H1 (cell line): ENCODE measurements around the gene ASB8. TPM values are rescaled to one million over a fixed set of nuclear protein-coding genes. Genes with fewer than 3 reads are reported as not detected.
A peak's percentile ranks its signal among the peaks of the same experiment; 100 is the strongest.

Experiments used
- CTCF ChIA-PET: fragments of 300-600 bp; sonication (Branson Sonifier 250); formaldehyde crosslinking; loops from one replicate; lab custom pipeline; 2021; ENCODE audit not compliant: partially characterized antibody; lab: Charles Lee
- POLR2A ChIA-PET: fragments of 300-600 bp; sonication (Branson Sonifier 250); formaldehyde crosslinking; loops from one replicate; lab custom pipeline; 2021; ENCODE audit warnings: inconsistent platforms; ENCODE audit not compliant: partially characterized antibody; lab: Charles Lee
- DNase-seq, 2 experiments: peaks; one replicate each; pipeline versions ENCODE4 v3.0.0 to v3.0.0-alpha.2; 2010 to 2022; ENCODE audit warnings: low spot score in 2 of 2, low read depth in 1 of 2, mixed read lengths in 1 of 2
- FAIRE-seq: peaks from 2 replicates; lab custom pipeline; 2011; peaks lifted over from hg19 to GRCh38; lab: Jason Lieb, UNC
- H2AFZ ChIP-seq: 2 replicates; pipeline ENCODE4 v1.8.1; 2012; ENCODE audit warnings: low read length, inconsistent platforms
- H2AK5ac ChIP-seq: 2 replicates; pipeline ENCODE4 v1.6.1; 2013; ENCODE audit warnings: low read depth, low read length
- H2BK120ac ChIP-seq: replicated peaks from 2 replicates; pipeline ENCODE3; 2013; ENCODE audit warnings: low read depth, low read length, inconsistent platforms
- H2BK12ac ChIP-seq: 2 replicates; pipeline ENCODE4 v1.6.1; 2013; ENCODE audit warnings: low read depth, low read length
- H2BK15ac ChIP-seq: 2 replicates; pipeline ENCODE4 v1.6.1; 2013; ENCODE audit warnings: low read length
- H2BK20ac ChIP-seq: 2 replicates; pipeline ENCODE4 v1.6.1; 2013; ENCODE audit warnings: low read length
- H2BK5ac ChIP-seq: 2 replicates; pipeline ENCODE4 v1.6.1; 2013; ENCODE audit warnings: low read depth, low read length
- H3K14ac ChIP-seq: 2 replicates; pipeline ENCODE4 v1.6.1; 2013; ENCODE audit warnings: inconsistent platforms; ENCODE audit not compliant: insufficient read length
- H3K18ac ChIP-seq: 2 replicates; pipeline ENCODE4 v1.6.1; 2013; ENCODE audit warnings: low read length; ENCODE audit errors: extremely low read depth
- H3K23ac ChIP-seq: 2 replicates; pipeline ENCODE4 v1.6.1; 2013; ENCODE audit warnings: inconsistent platforms; ENCODE audit not compliant: insufficient read length
- H3K23me2 ChIP-seq: 2 replicates; pipeline ENCODE4 v1.6.1; 2013; ENCODE audit warnings: low read depth, low read length
- H3K27ac ChIP-seq: 2 replicates; pipeline ENCODE4 v1.6.1; 2011; ENCODE audit warnings: low read depth, low read length, inconsistent platforms
- H3K27me3 ChIP-seq, 4 experiments: replicated peaks in 1 of 4; 1 replicate in 1 of 4; 2 replicates in 3 of 4; pipeline versions ENCODE4 v1.6.1 to v1.8.1; 2011 to 2013; ENCODE audit warnings: low read length in 3 of 4, mild to moderate bottlenecking in 3 of 4, inconsistent platforms in 2 of 4, mixed read lengths in 2 of 4, moderate library complexity in 1 of 4; ENCODE audit not compliant: control insufficient read depth in 3 of 4, insufficient read depth in 3 of 4; ENCODE audit errors: extremely low read depth in 1 of 4
- H3K36me3 ChIP-seq, 4 experiments: 2 replicates each; pipeline versions ENCODE4 v1.6.1 to v1.8.1; 2011 to 2013; ENCODE audit warnings: mild to moderate bottlenecking in 4 of 4, low read length in 3 of 4, moderate library complexity in 2 of 4, control low read depth in 1 of 4, inconsistent platforms in 1 of 4; ENCODE audit not compliant: insufficient read depth in 4 of 4, control insufficient read depth in 2 of 4
- H3K4ac ChIP-seq: replicated peaks from 2 replicates; pipeline ENCODE3; 2013; ENCODE audit warnings: low read length, low read depth, mixed read lengths, inconsistent platforms; ENCODE audit not compliant: insufficient read length
- H3K4me1 ChIP-seq, 4 experiments: replicated peaks in 1 of 4; 1 replicate in 1 of 4; 2 replicates in 3 of 4; pipeline versions ENCODE4 v1.6.1 to v1.8.1; 2011 to 2013; ENCODE audit warnings: low read length in 3 of 4, inconsistent platforms in 2 of 4, mixed read lengths in 1 of 4; ENCODE audit not compliant: insufficient read depth in 4 of 4, control insufficient read depth in 3 of 4
- H3K4me2 ChIP-seq, 2 experiments: 2 replicates each; pipeline versions ENCODE4 v1.6.1 to v1.8.1; 2011 to 2013; ENCODE audit warnings: low read depth in 2 of 2, low read length in 2 of 2, control low read depth in 1 of 2, inconsistent platforms in 1 of 2, mild to moderate bottlenecking in 1 of 2; ENCODE audit not compliant: insufficient read depth in 1 of 2
- H3K4me3 ChIP-seq, 4 experiments: fragments of 200-600, 300-600 bp in 1 of 4; sonication (generic), shearing (Covaris generic), sonication (Bioruptor Twin) in 1 of 4; 2 replicates each; pipeline versions ENCODE4 v1.5.1 to v1.8.1; 2011 to 2016; ENCODE audit warnings: low read length in 4 of 4, low read depth in 3 of 4, control low read depth in 2 of 4, inconsistent platforms in 2 of 4, mild to moderate bottlenecking in 2 of 4, mixed read lengths in 1 of 4, moderate library complexity in 1 of 4; ENCODE audit not compliant: insufficient read depth in 2 of 4; ENCODE audit errors: extremely low read depth in 1 of 4
- H3K56ac ChIP-seq: replicated peaks from 2 replicates; pipeline ENCODE3; 2013; ENCODE audit warnings: low read depth, mild to moderate bottlenecking, mixed read lengths, low read length, inconsistent platforms; ENCODE audit not compliant: insufficient read length
- H3K79me1 ChIP-seq: 2 replicates; pipeline ENCODE4 v1.6.1; 2013; ENCODE audit warnings: low read depth, low read length, control low read depth
- H3K79me2 ChIP-seq, 2 experiments: 2 replicates each; pipeline versions ENCODE4 v1.6.1 to v1.8.1; 2012 to 2013; ENCODE audit warnings: low read length in 2 of 2, mild to moderate bottlenecking in 2 of 2, inconsistent platforms in 1 of 2; ENCODE audit not compliant: insufficient read depth in 2 of 2, control insufficient read depth in 1 of 2
- H3K9ac ChIP-seq, 4 experiments: replicated peaks in 1 of 4; 1 replicate in 1 of 4; 2 replicates in 3 of 4; pipeline versions ENCODE4 v1.6.1 to v1.8.1; 2011 to 2013; ENCODE audit warnings: low read depth in 3 of 4, low read length in 3 of 4, control low read depth in 2 of 4, mild to moderate bottlenecking in 2 of 4, moderate library complexity in 2 of 4, inconsistent platforms in 1 of 4; ENCODE audit errors: extremely low read depth in 1 of 4
- H3K9me3 ChIP-seq, 2 experiments: 2 replicates each; pipeline versions ENCODE4 v1.6.1 to v1.8.1; 2012 to 2013; ENCODE audit warnings: mild to moderate bottlenecking in 2 of 2, moderate library complexity in 2 of 2, control low read depth in 1 of 2, inconsistent platforms in 1 of 2, low read depth in 1 of 2, low read length in 1 of 2, mixed read lengths in 1 of 2; ENCODE audit not compliant: insufficient read depth in 2 of 2
- H4K20me1 ChIP-seq, 2 experiments: replicated peaks in 1 of 2; 2 replicates each; pipeline versions ENCODE3 to v1.8.1; 2011 to 2013; ENCODE audit warnings: inconsistent platforms in 2 of 2, low read length in 2 of 2, mild to moderate bottlenecking in 1 of 2; ENCODE audit not compliant: insufficient read depth in 2 of 2, control insufficient read depth in 1 of 2
- H4K5ac ChIP-seq: 2 replicates; pipeline ENCODE4 v1.6.1; 2013; ENCODE audit warnings: low read length, low read depth, mixed read lengths, inconsistent platforms; ENCODE audit not compliant: insufficient read length
- H4K8ac ChIP-seq: 2 replicates; pipeline ENCODE4 v1.8.0; 2013; ENCODE audit warnings: mild to moderate bottlenecking, moderate library complexity, low read length, inconsistent platforms; ENCODE audit not compliant: insufficient read depth; ENCODE audit errors: extremely low read depth
- H4K91ac ChIP-seq: replicated peaks from 2 replicates; pipeline ENCODE3; 2013; ENCODE audit warnings: low read length, mixed read lengths, inconsistent platforms; ENCODE audit not compliant: insufficient read length
- ASH2L ChIP-seq: fragments of 200-600, 300-600 bp; sonication (generic); IDR thresholded peaks from one replicate; pipeline ENCODE4 v1.7.1; 2017; ENCODE audit warnings: low read length
- ATF3 ChIP-seq: IDR thresholded peaks from 2 replicates; pipeline ENCODE4 v1.6.1; 2011; ENCODE audit warnings: low read depth, mild to moderate bottlenecking, low read length; ENCODE audit not compliant: insufficient read depth
- CTBP2 ChIP-seq: IDR thresholded peaks from 2 replicates; pipeline ENCODE4 v1.7.0; 2011; ENCODE audit warnings: borderline replicate concordance, mild to moderate bottlenecking, moderate library complexity, mixed read lengths, low read length; ENCODE audit not compliant: insufficient read depth, insufficient read length
- GABPA ChIP-seq: IDR thresholded peaks from 2 replicates; pipeline ENCODE4 v1.6.1; 2011; ENCODE audit warnings: mild to moderate bottlenecking, low read length, moderate library complexity, borderline replicate concordance; ENCODE audit not compliant: insufficient read depth
- HDAC2 ChIP-seq, 2 experiments: fragments of 300-600 bp in 1 of 2; sonication (generic) in 1 of 2; IDR thresholded peaks; 2 replicates each; pipeline ENCODE4 v1.6.1; 2011 to 2012; ENCODE audit warnings: low read depth in 2 of 2, low read length in 2 of 2, mild to moderate bottlenecking in 2 of 2, moderate library complexity in 2 of 2, borderline replicate concordance in 1 of 2, inconsistent platforms in 1 of 2
- NANOG ChIP-seq: IDR thresholded peaks from 2 replicates; pipeline ENCODE4 v1.6.1; 2011; ENCODE audit warnings: low read length, low read depth, mild to moderate bottlenecking, inconsistent platforms; ENCODE audit not compliant: insufficient read depth, poor library complexity, severe bottlenecking
- POU5F1 ChIP-seq: IDR thresholded peaks from 2 replicates; pipeline ENCODE4 v1.6.1; 2011; ENCODE audit warnings: low read depth, mild to moderate bottlenecking, low read length, moderate library complexity
- RBBP5 ChIP-seq: IDR thresholded peaks from 2 replicates; pipeline ENCODE4 v1.7.1; 2012; ENCODE audit warnings: low read depth, mild to moderate bottlenecking, inconsistent platforms, low read length, moderate library complexity, borderline replicate concordance
- WGBS, 2 experiments: shearing (Covaris generic) in 1 of 2; methylation state at CpG; one replicate each; pipeline versions ENCODE4 v1.1.6 to v1.1.7; 2013 to 2015; ENCODE audit warnings: low lambda C conversion rate in 2 of 2, mixed read lengths in 2 of 2, inconsistent platforms in 1 of 2, low coverage in 1 of 2, missing lambda C conversion rate in 1 of 2; ENCODE audit not compliant: insufficient replicate concordance in 2 of 2, insufficient coverage in 1 of 2, insufficient read length in 1 of 2; ENCODE audit errors: extremely low coverage in 1 of 2, missing lambda C conversion rate in 1 of 2; 5-methylcytosine and 5-hydroxymethylcytosine counted together
- polyA plus RNA-seq, 7 experiments: library from polyadenylated mRNA; depleted of rRNA in 3 of 7; stranded (reverse) in 5 of 7; unstranded in 2 of 7; fragments of >200 nt in 5 of 7; fragments of 200-250 nt in 2 of 7; gene quantifications; 1 replicate in 5 of 7; 2 replicates in 1 of 7; 4 replicates in 1 of 7; pipeline versions ENCODE4 v1.2.1 to v1.2.3, GENCODE V29; 2011 to 2013; ENCODE audit warnings: missing spikeins in 2 of 7, mixed read lengths in 2 of 7
- total RNA-seq: library from RNA; stranded (reverse); fragmentation: NEBNext Ultra II Directional; extraction: Animal tissue kit (Norgen Biotek cat#: 25700); gene quantifications from 2 replicates; pipeline ENCODE4 v1.2.1, GENCODE V29; 2021
- TF ChIP-seq, protein P1 (sequence below): IDR thresholded peaks from 2 replicates; pipeline ENCODE4 v1.6.1; 2012; ENCODE audit warnings: low read length, inconsistent platforms

The ASB8 gene
- total and polyA plus RNA-seq, 2 of the 8 experiments (the other 6 are each of a cell fraction or from before 2014, with no cell fraction given) = 3.8 to 8.3 TPM

DNA sequence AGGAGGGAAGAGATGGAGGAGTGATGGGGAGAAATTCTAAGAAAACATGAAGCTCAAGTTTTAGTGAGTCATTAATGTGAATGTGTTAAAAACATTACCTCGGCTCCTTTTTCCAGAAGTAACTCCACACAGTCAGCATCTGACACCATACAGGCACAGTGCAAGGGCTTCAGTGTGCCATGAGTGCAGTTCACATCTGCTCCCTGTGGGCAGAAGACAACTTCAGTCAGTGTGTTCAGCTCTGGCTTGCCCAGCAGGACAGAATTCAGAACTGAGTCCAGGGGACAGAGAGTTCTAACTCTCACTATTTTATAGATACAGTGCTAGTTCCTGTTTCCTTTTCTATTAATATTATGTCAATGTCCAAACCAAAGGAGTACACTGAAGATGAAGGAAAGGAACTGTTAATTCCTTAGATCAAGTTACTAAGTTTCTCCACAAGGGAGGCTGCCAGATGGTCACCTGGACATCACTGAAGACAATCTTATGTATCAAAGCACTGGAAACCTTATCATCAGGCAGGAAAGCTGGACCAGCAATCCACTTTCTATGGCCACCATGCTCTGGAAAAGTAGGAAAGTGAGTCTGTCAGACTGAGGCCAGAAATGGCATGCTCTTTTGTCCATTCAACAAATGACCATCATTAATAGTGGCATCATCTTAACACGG, 6.1 kb downstream of the ASB8 start:
- H3K4ac ChIP-seq = no peak overlapping the region
- no peak for FAIRE-seq
- CTCF ChIA-PET = interaction anchor here (0.6 to 2.4 kb wide), 2 partner anchors 14 to 280 kb away, joined by 3 to 18 read pairs; no protein-coding TSS in a partner anchor
- TF ChIP-seq HDAC2 (IDR thresholded peaks at IDR 0.05; ENCODE audit: borderline replicate concordance in 1 of 2, low read depth in 2 of 2, low read length in 2 of 2) = no peak
- TF ChIP-seq GABPA = no peak
- TF ChIP-seq RBBP5 = no peak
- no peak for TF ChIP-seq ASH2L
- no peak for TF ChIP-seq POU5F1
- no peak for TF ChIP-seq NANOG
- TF ChIP-seq CTBP2 = no peak
- TF ChIP-seq, protein P1, sequence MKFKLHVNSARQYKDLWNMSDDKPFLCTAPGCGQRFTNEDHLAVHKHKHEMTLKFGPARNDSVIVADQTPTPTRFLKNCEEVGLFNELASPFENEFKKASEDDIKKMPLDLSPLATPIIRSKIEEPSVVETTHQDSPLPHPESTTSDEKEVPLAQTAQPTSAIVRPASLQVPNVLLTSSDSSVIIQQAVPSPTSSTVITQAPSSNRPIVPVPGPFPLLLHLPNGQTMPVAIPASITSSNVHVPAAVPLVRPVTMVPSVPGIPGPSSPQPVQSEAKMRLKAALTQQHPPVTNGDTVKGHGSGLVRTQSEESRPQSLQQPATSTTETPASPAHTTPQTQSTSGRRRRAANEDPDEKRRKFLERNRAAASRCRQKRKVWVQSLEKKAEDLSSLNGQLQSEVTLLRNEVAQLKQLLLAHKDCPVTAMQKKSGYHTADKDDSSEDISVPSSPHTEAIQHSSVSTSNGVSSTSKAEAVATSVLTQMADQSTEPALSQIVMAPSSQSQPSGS = no peak
- TF ChIP-seq ATF3 = no peak

More for the DNA sequence above, 6.1 kb downstream of the ASB8 start:
- no peak overlapping the region for H3K27ac ChIP-seq
- no peaks in the 10 kb centered on the region for H3K79me2 ChIP-seq
- H3K4me3 ChIP-seq = no peak overlapping the region
- H2BK5ac ChIP-seq = no peak overlapping the region
- H2BK120ac ChIP-seq = no peak overlapping the region
- no peak overlapping the region for H3K14ac ChIP-seq
- H2AK5ac ChIP-seq = no peak overlapping the region
- peak overlapping the region in 1 of 4 experiments; percentile 33; a peak in 1 of 7 replicates for H3K9ac ChIP-seq
- H3K56ac ChIP-seq = no peak overlapping the region
- no peaks in the 10 kb centered on the region for H3K27me3 ChIP-seq
- no peaks in the 10 kb centered on the region for H3K23me2 ChIP-seq
- no peaks in the 10 kb centered on the region for H3K4me1 ChIP-seq
- H4K20me1 ChIP-seq = no peaks in the 10 kb centered on the region
- WGBS, 2 experiments = 87% methylated on average over 2 of the region's 2 CpGs; no CpG with 5 or more reads in 1 of the 2 experiments
- POLR2A ChIA-PET = interaction anchor here (1.6 to 2.5 kb wide), 4 partner anchors 9 to 45 kb away, joined by 5 to 14 read pairs (median 6); partner anchors contain the start of gene SENP1
- no peak overlapping the region for H2AFZ ChIP-seq
- H3K18ac ChIP-seq = no peak overlapping the region
- no peak overlapping the region for H4K91ac ChIP-seq
- H3K23ac ChIP-seq = no peak overlapping the region
- H4K8ac ChIP-seq = no peak overlapping the region
- H3K9me3 ChIP-seq = no peaks in the 10 kb centered on the region
- peaks cover 3 to 23% (median 13%) of the 10 kb centered on the region in 4 experiments; a peak in 6 of 8 replicates for H3K36me3 ChIP-seq
- H2BK15ac ChIP-seq = no peak overlapping the region
- H2BK12ac ChIP-seq = no peak overlapping the region
- H3K4me2 ChIP-seq = no peak overlapping the region
- no peak overlapping the region for H4K5ac ChIP-seq
- DNase-seq = no peak
- no peaks in the 10 kb centered on the region for H3K79me1 ChIP-seq
- H2BK20ac ChIP-seq = no peak overlapping the region
